ENCODE data around the gene MIGA2.

- TF ChIP-seq POLR2AphosphoS5 (IDR thresholded peaks at IDR 0.05; ENCODE audit: low read depth) (no peak), CTCF (IDR thresholded peaks at IDR 0.05; ENCODE audit: insufficient read depth, low read length) (no peak), REST (IDR thresholded peaks at IDR 0.05; ENCODE audit: insufficient replicate concordance, low read depth) (no peak), SPI1 (IDR thresholded peaks at IDR 0.05; ENCODE audit: borderline replicate concordance, low read depth) (no peak)
Measured at GRCh38 chr9:129094387-129095169, 58.2 kb downstream of the MIGA2 start.

All from HL-60 (cell line).